PC-3 (cell line): Measurements from ENCODE around the gene SLC12A1. TPM values are rescaled to one million over a fixed set of nuclear protein-coding genes. Genes with fewer than 3 reads are reported as not detected.

Experiments
- ATAC-seq: fragments of 200-7000 bp; cut with Tn5 transposase; 2 replicates; pipeline ENCODE4 v1.9.1; 2020; ENCODE audit warnings: mild to moderate bottlenecking, moderate library complexity
- BruUV-seq: library from RNA; stranded (reverse); fragments of 400-500 nt; replicated peaks from 2 replicates; lab custom pipeline; 2021; lab: Mats Ljungman, UMichigan
- CTCF ChIA-PET: fragments of 300-600 bp; sonication (Branson Sonifier 250); formaldehyde crosslinking; loops from one replicate; lab custom pipeline; 2022; ENCODE audit warnings: antibody characterized with exemption; lab: Charles Lee
- POLR2A ChIA-PET: fragments of 300-600 bp; sonication (Branson Sonifier 250); formaldehyde crosslinking; loops from one replicate; lab custom pipeline; 2022; ENCODE audit warnings: antibody characterized with exemption; ENCODE audit not compliant: unreplicated experiment; lab: Charles Lee
- DNase-seq: peaks from one replicate; pipeline ENCODE4 v3.0.0-alpha.2; 2015
- H2AFZ ChIP-seq: fragments of 300-600 bp; sonication (generic); 2 replicates; pipeline ENCODE4 v1.6.0; 2016; ENCODE audit warnings: antibody characterized with exemption, low read length
- H3F3A ChIP-seq: fragments of 300-600 bp; sonication (generic); one replicate; pipeline ENCODE4 v1.6.0; 2017; ENCODE audit warnings: antibody characterized with exemption, low read length, control low read depth, mild to moderate bottlenecking; ENCODE audit not compliant: unreplicated experiment
- H3K27ac ChIP-seq: fragments of 300-600 bp; sonication (generic); 2 replicates; pipeline ENCODE4 v1.5.1; 2016; ENCODE audit warnings: mild to moderate bottlenecking, low read length
- H3K27me3 ChIP-seq: fragments of 300-600 bp; sonication (generic); 2 replicates; pipeline ENCODE4 v1.6.1; 2016; ENCODE audit warnings: low read length, mixed read lengths
- H3K36me3 ChIP-seq: fragments of 300-600 bp; sonication (generic); 2 replicates; pipeline ENCODE4 v1.6.1; 2016; ENCODE audit warnings: low read depth, mixed run types, low read length, mixed read lengths
- H3K4me1 ChIP-seq: fragments of 300-600 bp; sonication (generic); 2 replicates; pipeline ENCODE4 v1.5.1; 2016; ENCODE audit warnings: low read length; ENCODE audit not compliant: insufficient read depth
- H3K4me2 ChIP-seq: fragments of 300-600 bp; sonication (generic); 2 replicates; pipeline ENCODE4 v1.6.0; 2016; ENCODE audit warnings: low read length
- H3K4me3 ChIP-seq: fragments of 300-600 bp; sonication (generic); 2 replicates; pipeline ENCODE4 v1.5.1; 2016; ENCODE audit warnings: mild to moderate bottlenecking, low read length, mixed read lengths
- H3K79me2 ChIP-seq: fragments of 300-600 bp; sonication (generic); 2 replicates; pipeline ENCODE4 v1.6.1; 2017; ENCODE audit warnings: low read length, mixed read lengths
- H3K9ac ChIP-seq: fragments of 300-600 bp; sonication (generic); 2 replicates; pipeline ENCODE4 v1.6.0; 2016; ENCODE audit warnings: mild to moderate bottlenecking, low read length
- H3K9me2 ChIP-seq: fragments of 300-600 bp; sonication (generic); replicated peaks from 2 replicates; pipeline ENCODE4 v1.6.1; 2016; ENCODE audit warnings: mixed run types, low read length, mixed read lengths
- H3K9me3 ChIP-seq: fragments of 300-600 bp; sonication (generic); 2 replicates; pipeline ENCODE4 v1.6.1; 2016; ENCODE audit warnings: low read length, mixed read lengths
- H4K20me1 ChIP-seq: fragments of 300-600 bp; sonication (generic); 2 replicates; pipeline ENCODE4 v1.6.1; 2016; ENCODE audit warnings: low read length, mixed read lengths
- EZH2 ChIP-seq: fragments of 300-600 bp; sonication (generic); IDR thresholded peaks from one replicate; pipeline ENCODE4 v1.6.1; 2017; ENCODE audit warnings: antibody characterized with exemption, mild to moderate bottlenecking, low read length; ENCODE audit not compliant: unreplicated experiment
- EZH2phosphoT487 ChIP-seq: fragments of 300-600 bp; sonication (generic); IDR thresholded peaks from 2 replicates; pipeline ENCODE4 v1.6.1; 2018; ENCODE audit warnings: mild to moderate bottlenecking, antibody characterized with exemption, low read length, borderline replicate concordance
- intact Hi-C: fragments of 100-400 bp; cut with micrococcal nuclease; formaldehyde crosslinking; loops from 2 replicates; pipeline ENCODE4 v1.9.0; 2023
- total RNA-seq: library from RNA; depleted of rRNA; stranded (reverse); fragments of >200 nt; gene quantifications from 2 replicates; pipeline ENCODE4 v1.2.3, GENCODE V29; 2014
- TF ChIP-seq, protein P1 (sequence below): fragments of 300-600 bp; sonication (generic); conservative IDR thresholded peaks from 2 replicates; pipeline ENCODE4 v1.5.1; 2017; ENCODE audit warnings: antibody characterized with exemption, low read depth, mild to moderate bottlenecking, low read length

Gene SLC12A1
- total RNA-seq, 1 experiment from 2014 or later = not detected

DNA sequence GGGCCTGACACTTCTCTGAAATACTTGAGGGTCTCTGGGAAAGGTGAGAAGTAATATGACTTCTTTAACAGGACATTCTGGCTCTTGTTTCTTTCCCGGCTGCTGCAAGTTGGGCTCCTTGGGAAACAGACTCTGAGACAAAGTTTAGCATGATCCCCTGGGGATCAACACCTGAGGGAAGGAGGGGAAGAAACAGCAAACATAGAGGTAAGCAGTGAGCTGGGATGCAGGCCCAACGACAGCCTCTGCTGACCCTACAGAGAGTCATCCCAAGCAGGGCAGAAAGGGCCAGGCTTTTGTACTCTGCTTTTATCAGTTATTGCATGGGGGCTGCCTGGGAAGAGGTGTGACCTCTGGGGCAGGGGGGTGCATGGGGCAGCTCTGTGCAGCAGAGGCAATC is 98.3 kb downstream of the SLC12A1 start:
- H3K27me3 ChIP-seq = no peaks in the 10 kb centered on the region
- H3K79me2 ChIP-seq = no peaks in the 10 kb centered on the region
- H3K9me2 ChIP-seq = no peaks in the 10 kb centered on the region
- H3K4me1 ChIP-seq = no peaks in the 10 kb centered on the region
- ChIA-PET POLR2A (no interaction called here), CTCF (no interaction called here)
- no peak overlapping the region for H3K27ac ChIP-seq
- BruUV-seq = no TSS peak
- H3F3A ChIP-seq = no peaks in the 10 kb centered on the region
- H4K20me1 ChIP-seq = no peaks in the 10 kb centered on the region
- no peaks in the 10 kb centered on the region for H3K36me3 ChIP-seq
- H3K4me2 ChIP-seq = no peak overlapping the region
- no peak for DNase-seq
- no peak overlapping the region for H3K4me3 ChIP-seq
- no peak overlapping the region for H2AFZ ChIP-seq
- TF ChIP-seq EZH2 (no peak), EZH2phosphoT487 (no peak)
- TF ChIP-seq, protein P1, sequence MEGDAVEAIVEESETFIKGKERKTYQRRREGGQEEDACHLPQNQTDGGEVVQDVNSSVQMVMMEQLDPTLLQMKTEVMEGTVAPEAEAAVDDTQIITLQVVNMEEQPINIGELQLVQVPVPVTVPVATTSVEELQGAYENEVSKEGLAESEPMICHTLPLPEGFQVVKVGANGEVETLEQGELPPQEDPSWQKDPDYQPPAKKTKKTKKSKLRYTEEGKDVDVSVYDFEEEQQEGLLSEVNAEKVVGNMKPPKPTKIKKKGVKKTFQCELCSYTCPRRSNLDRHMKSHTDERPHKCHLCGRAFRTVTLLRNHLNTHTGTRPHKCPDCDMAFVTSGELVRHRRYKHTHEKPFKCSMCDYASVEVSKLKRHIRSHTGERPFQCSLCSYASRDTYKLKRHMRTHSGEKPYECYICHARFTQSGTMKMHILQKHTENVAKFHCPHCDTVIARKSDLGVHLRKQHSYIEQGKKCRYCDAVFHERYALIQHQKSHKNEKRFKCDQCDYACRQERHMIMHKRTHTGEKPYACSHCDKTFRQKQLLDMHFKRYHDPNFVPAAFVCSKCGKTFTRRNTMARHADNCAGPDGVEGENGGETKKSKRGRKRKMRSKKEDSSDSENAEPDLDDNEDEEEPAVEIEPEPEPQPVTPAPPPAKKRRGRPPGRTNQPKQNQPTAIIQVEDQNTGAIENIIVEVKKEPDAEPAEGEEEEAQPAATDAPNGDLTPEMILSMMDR = no peak
- ATAC-seq = no peak
- H3K9me3 ChIP-seq = no peaks in the 10 kb centered on the region
- intact Hi-C loops = no loop called here
- no peak overlapping the region for H3K9ac ChIP-seq

DNA sequence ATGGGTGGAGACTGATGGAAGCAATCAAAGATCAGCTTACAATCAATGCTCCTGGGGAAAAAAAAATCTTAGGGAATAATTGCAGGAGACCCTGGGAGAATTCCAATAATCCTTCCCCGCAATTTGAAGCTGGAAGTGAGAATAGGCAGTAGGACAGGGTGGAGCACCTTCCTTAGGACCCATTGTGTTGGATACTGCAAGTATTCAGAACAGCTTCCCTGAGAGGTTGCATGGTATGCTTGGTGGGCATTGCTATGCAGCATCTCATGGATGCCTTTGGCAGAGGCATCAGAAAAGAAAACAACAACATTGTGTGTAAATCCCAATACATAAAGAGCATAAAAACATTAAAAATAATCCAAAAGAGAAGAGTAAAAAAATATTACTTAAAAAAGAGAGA is 100.5 kb downstream of the SLC12A1 start:
- ATAC-seq = no peak
- DNase-seq = no peak
- POLR2A ChIA-PET = no interaction called here

DNA sequence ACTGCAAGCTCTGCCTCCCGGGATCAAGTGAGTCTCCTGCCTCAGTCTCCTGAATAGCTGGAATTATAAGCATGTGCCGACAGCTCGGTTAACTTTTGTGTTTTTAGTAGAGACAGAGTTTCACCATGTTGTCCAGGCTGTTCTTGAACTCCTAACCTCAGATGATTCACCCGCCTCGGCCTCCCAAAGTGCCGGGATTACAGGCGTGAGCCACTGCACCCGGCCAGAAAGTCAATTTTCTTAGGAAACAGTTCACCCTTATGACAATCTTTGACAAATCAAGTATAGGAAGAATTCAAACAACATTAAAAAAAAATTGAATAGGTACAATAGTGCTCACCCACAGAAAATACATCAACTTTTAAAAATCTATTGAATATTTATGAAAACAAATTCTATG is 101.5 kb downstream of the SLC12A1 start:
- Histone ChIP-seq H2AFZ (no peak overlapping the region), H3K4me2 (no peak overlapping the region), H3K27ac (no peak overlapping the region), H3K9ac (no peak overlapping the region), H3K4me3 (no peak overlapping the region), H3F3A (no peaks in the 10 kb centered on the region), H3K79me2 (no peaks in the 10 kb centered on the region), H3K9me2 (no peaks in the 10 kb centered on the region), H3K4me1 (no peaks in the 10 kb centered on the region), H4K20me1 (no peaks in the 10 kb centered on the region), H3K9me3 (no peaks in the 10 kb centered on the region), H3K36me3 (no peaks in the 10 kb centered on the region), H3K27me3 (no peaks in the 10 kb centered on the region)
- no peak for ATAC-seq
- ChIA-PET POLR2A (no interaction called here), CTCF (no interaction called here)
- DNase-seq = no peak
- no TSS peak for BruUV-seq
- TF ChIP-seq EZH2 (no peak), EZH2phosphoT487 (no peak)
- TF ChIP-seq, protein P1 = no peak
- intact Hi-C loops = no loop called here

More for the DNA sequence above, 100.5 kb downstream of the SLC12A1 start:
- no peak overlapping the region for H3K27ac ChIP-seq
- CTCF ChIA-PET = interaction anchor here (0.7 kb wide), 1 partner anchor 46 kb away, joined by 3 read pairs; no protein-coding TSS in a partner anchor
- TF ChIP-seq EZH2 (no peak), EZH2phosphoT487 (no peak)
- TF ChIP-seq, protein P1 = no peak
- no peak overlapping the region for H3K4me2 ChIP-seq
- H3F3A ChIP-seq = no peaks in the 10 kb centered on the region
- no peaks in the 10 kb centered on the region for H3K4me1 ChIP-seq
- no peaks in the 10 kb centered on the region for H3K9me3 ChIP-seq
- H3K9ac ChIP-seq = no peak overlapping the region
- H3K4me3 ChIP-seq = no peak overlapping the region
- no peaks in the 10 kb centered on the region for H3K36me3 ChIP-seq
- H3K9me2 ChIP-seq = no peaks in the 10 kb centered on the region
- no peaks in the 10 kb centered on the region for H4K20me1 ChIP-seq
- no peaks in the 10 kb centered on the region for H3K27me3 ChIP-seq
- BruUV-seq = no TSS peak
- intact Hi-C loops = no loop called here
- H2AFZ ChIP-seq = no peak overlapping the region
- H3K79me2 ChIP-seq = no peaks in the 10 kb centered on the region
